SJSA1 (cell line): ENCODE data around the gene EPHB1. TPM values are rescaled to one million over a fixed set of nuclear protein-coding genes. Genes with fewer than 3 reads are reported as not detected.

ENCODE experiments used
- DNase-seq, 2 experiments: peaks; one replicate each; pipeline ENCODE4 v3.0.0-alpha.2; 2015 to 2020; ENCODE audit warnings: low spot score in 2 of 2, low read depth in 1 of 2
- H3K27ac ChIP-seq: fragments of 250-450 bp; sonication (Bioruptor Pico); 2 replicates; pipeline ENCODE4 v1.5.1; 2020; ENCODE audit warnings: mild to moderate bottlenecking, moderate library complexity
- H3K27me3 ChIP-seq: fragments of 250-450 bp; sonication (Bioruptor Pico); replicated peaks from 2 replicates; pipeline ENCODE4 v1.5.1; 2020; ENCODE audit warnings: mild to moderate bottlenecking, moderate library complexity
- H3K36me3 ChIP-seq: fragments of 250-450 bp; sonication (Bioruptor Pico); 2 replicates; pipeline ENCODE4 v1.5.1; 2020; ENCODE audit warnings: mild to moderate bottlenecking
- H3K4me1 ChIP-seq: fragments of 250-450 bp; sonication (Bioruptor Pico); replicated peaks from 2 replicates; pipeline ENCODE4 v1.6.1; 2021; ENCODE audit warnings: mild to moderate bottlenecking
- H3K4me3 ChIP-seq: fragments of 250-450 bp; sonication (Bioruptor Pico); 2 replicates; pipeline ENCODE4 v1.5.1; 2020; ENCODE audit warnings: mild to moderate bottlenecking
- H3K9me3 ChIP-seq: fragments of 250-450 bp; sonication (Bioruptor Pico); replicated peaks from 2 replicates; pipeline ENCODE4 v1.5.1; 2020; ENCODE audit warnings: mild to moderate bottlenecking
- total RNA-seq: library from RNA; depleted of rRNA; stranded (reverse); fragments of >200 nt; shearing (Covaris generic); gene quantifications from 2 replicates; pipeline ENCODE4 v1.2.3, GENCODE V29; 2014

Gene EPHB1
- total RNA-seq, 1 experiment from 2014 or later: not detected

DNA sequence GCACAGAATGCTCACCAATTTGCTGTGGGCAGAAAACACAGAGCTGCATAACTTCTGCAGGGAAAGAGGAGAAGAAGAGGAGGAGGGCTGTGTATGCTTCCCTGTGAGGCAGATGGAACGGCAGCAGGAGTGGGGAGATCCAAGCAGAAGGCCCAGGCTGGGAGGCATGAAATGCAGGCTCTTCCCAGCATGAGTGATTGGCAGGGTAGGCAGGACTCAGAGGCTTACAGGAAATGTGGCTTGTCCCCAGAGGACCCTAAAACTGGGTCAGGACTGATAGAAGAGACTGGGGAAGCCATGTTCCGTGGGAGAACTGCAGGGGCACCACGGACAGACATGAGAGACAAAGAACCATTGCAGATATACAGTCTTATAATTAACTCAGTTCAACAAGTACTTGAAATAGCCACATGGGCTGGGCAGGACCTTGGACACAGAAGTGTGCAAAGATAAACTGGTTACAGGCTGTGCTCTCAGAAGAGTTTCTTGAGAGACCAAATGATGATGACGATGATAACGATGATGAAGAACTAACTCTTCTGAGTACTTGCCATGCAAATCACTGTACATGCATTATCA, 286.9 kb downstream of the EPHB1 start:
- no peaks in the 10 kb centered on the region for H3K9me3 ChIP-seq
- DNase-seq: no peak

DNA sequence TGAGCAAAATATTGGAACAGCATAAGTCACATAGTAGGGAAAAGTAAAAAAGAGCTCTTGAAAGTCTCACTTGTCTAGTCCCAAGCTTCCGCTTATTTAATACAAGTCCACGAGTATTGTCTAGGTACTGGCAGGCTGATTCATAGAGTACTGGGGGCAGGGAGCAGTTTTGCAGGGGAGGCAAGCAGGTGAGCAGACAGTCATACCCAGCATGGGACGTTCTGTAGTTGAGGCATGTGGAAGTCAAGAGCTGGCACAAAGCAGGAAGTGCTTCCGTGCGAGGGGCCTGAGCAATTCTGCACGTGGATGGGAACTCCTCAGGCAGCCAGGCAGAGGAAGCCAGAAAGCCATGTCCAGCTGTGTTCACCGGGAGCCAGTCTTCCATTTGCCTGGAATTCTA, 287.6 kb downstream of the EPHB1 start:
- H3K4me1 ChIP-seq: no peaks in the 10 kb centered on the region
- no peaks in the 10 kb centered on the region for H3K27me3 ChIP-seq
- no peak overlapping the region for H3K27ac ChIP-seq
- DNase-seq: no peak
- H3K36me3 ChIP-seq: no peaks in the 10 kb centered on the region
- no peak overlapping the region for H3K4me3 ChIP-seq
- no peaks in the 10 kb centered on the region for H3K9me3 ChIP-seq

More for the DNA sequence above, 286.9 kb downstream of the EPHB1 start:
- no peaks in the 10 kb centered on the region for H3K27me3 ChIP-seq
- no peaks in the 10 kb centered on the region for H3K36me3 ChIP-seq
- no peak overlapping the region for H3K4me3 ChIP-seq
- no peaks in the 10 kb centered on the region for H3K4me1 ChIP-seq
- H3K27ac ChIP-seq: no peak overlapping the region

- H3K27me3 ChIP-seq: no peaks in the 10 kb centered on the region
- no peaks in the 10 kb centered on the region for H3K36me3 ChIP-seq
- H3K4me1 ChIP-seq: no peaks in the 10 kb centered on the region
- no peak for DNase-seq
- no peak overlapping the region for H3K27ac ChIP-seq
- no peak overlapping the region for H3K4me3 ChIP-seq
- H3K9me3 ChIP-seq: no peaks in the 10 kb centered on the region
Measured at GRCh38 chr3:135083179-135083578, 288.1 kb downstream of the EPHB1 start.

DNA sequence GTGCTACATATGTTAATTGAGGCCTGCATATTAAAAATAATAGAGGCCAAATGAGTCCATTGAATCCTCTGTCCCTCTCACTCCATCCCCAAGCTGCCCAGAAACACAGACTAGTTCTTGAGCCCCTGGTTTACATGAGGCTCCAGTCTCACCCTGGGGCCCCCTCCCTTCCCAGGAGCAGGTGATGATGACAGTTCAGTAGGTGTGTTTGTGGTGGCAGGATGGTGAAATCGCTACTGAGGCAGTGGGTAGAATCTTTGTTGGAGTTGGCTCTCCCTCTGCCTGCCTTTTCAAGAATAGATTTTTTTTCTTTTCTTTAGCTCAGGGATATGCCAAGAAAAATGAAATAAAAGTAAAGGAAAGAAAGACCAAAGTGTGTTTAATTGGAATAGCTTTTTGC, 288.7 kb downstream of the EPHB1 start:
- DNase-seq: no peak
- Histone ChIP-seq H3K4me3 (no peak overlapping the region), H3K9me3 (no peaks in the 10 kb centered on the region), H3K36me3 (no peaks in the 10 kb centered on the region), H3K4me1 (no peaks in the 10 kb centered on the region), H3K27ac (no peak overlapping the region), H3K27me3 (no peaks in the 10 kb centered on the region)

DNA sequence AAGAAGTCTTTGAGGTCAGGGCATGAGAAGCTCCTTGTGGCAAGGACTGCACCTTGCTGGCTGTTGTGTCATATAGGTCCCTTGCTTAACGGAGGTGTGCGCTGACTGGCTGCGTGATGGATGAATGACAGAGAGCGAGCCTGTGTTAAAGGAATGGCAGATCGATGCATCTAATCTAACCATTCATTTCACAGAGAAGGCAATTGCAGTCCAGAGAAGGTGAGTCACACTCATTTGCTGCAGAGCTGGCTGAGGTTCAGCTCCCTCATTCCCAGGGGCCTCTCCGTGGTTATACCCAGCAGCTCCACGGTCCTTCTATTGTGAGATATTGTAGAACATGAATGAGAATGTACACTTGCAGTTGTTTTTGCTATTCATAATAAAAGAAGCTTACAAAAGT, 289.3 kb downstream of the EPHB1 start:
- H3K4me1 ChIP-seq: no peaks in the 10 kb centered on the region

GRCh38 chr3:135084976-135085375, 289.9 kb downstream of the EPHB1 start:
- Histone ChIP-seq H3K27ac (no peak overlapping the region), H3K4me3 (no peak overlapping the region), H3K36me3 (no peaks in the 10 kb centered on the region), H3K9me3 (no peaks in the 10 kb centered on the region), H3K27me3 (no peaks in the 10 kb centered on the region), H3K4me1 (no peaks in the 10 kb centered on the region)
- DNase-seq: no peak

More for the DNA sequence above, 289.3 kb downstream of the EPHB1 start:
- no peaks in the 10 kb centered on the region for H3K27me3 ChIP-seq
- DNase-seq: no peak
- H3K4me3 ChIP-seq: no peak overlapping the region
- H3K9me3 ChIP-seq: no peaks in the 10 kb centered on the region
- H3K27ac ChIP-seq: no peak overlapping the region
- no peaks in the 10 kb centered on the region for H3K36me3 ChIP-seq

- Histone ChIP-seq H3K36me3 (no peaks in the 10 kb centered on the region), H3K27ac (no peak overlapping the region), H3K9me3 (no peaks in the 10 kb centered on the region), H3K27me3 (no peaks in the 10 kb centered on the region), H3K4me3 (no peak overlapping the region), H3K4me1 (no peaks in the 10 kb centered on the region)
- DNase-seq: no peak
Measured at GRCh38 chr3:135085652-135086436, 290.8 kb downstream of the EPHB1 start.

- Histone ChIP-seq H3K27ac (no peak overlapping the region), H3K4me3 (no peak overlapping the region), H3K27me3 (no peaks in the 10 kb centered on the region), H3K36me3 (no peaks in the 10 kb centered on the region), H3K4me1 (no peaks in the 10 kb centered on the region), H3K9me3 (no peaks in the 10 kb centered on the region)
- DNase-seq: no peak
Measured at GRCh38 chr3:135087782-135088181, 292.7 kb downstream of the EPHB1 start.

- no peak for DNase-seq
- Histone ChIP-seq H3K4me3 (no peak overlapping the region), H3K36me3 (no peaks in the 10 kb centered on the region), H3K27me3 (no peaks in the 10 kb centered on the region), H3K27ac (no peak overlapping the region), H3K9me3 (no peaks in the 10 kb centered on the region), H3K4me1 (no peaks in the 10 kb centered on the region)
Measured at GRCh38 chr3:135089451-135089850, 294.4 kb downstream of the EPHB1 start.

- Histone ChIP-seq H3K9me3 (no peaks in the 10 kb centered on the region), H3K36me3 (no peaks in the 10 kb centered on the region), H3K27ac (no peak overlapping the region), H3K4me3 (no peak overlapping the region), H3K27me3 (no peaks in the 10 kb centered on the region), H3K4me1 (no peaks in the 10 kb centered on the region)
- DNase-seq: no peak
Measured at GRCh38 chr3:135090020-135090717, 295.1 kb downstream of the EPHB1 start.

DNA sequence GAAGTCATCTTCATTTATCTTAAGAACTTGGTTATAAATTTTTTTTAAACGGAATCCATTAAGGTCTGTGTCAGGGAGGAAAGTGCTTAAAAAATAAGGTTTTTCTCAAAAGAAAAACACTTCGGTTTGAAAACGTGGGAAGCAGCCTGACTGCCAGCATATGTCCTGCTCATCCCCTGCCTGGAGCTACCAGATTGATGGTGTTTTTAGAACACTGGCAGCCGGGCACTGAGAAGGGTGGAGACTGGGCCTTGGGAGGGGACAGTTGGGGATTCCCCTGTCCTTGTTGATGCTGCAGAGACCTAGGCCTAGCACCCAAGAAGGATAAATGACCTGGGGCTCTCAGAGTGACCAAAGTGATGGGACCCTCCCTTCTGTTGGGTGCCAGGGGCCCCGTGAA, 296.9 kb downstream of the EPHB1 start:
- Histone ChIP-seq H3K9me3 (no peaks in the 10 kb centered on the region), H3K27ac (no peak overlapping the region), H3K4me3 (no peak overlapping the region), H3K4me1 (no peaks in the 10 kb centered on the region), H3K36me3 (no peaks in the 10 kb centered on the region), H3K27me3 (no peaks in the 10 kb centered on the region)
- DNase-seq: no peak

GRCh38 chr3:135093121-135093520, 298.1 kb downstream of the EPHB1 start:
- Histone ChIP-seq H3K27me3 (no peaks in the 10 kb centered on the region), H3K4me1 (no peaks in the 10 kb centered on the region), H3K36me3 (no peaks in the 10 kb centered on the region), H3K27ac (no peak overlapping the region), H3K4me3 (no peak overlapping the region), H3K9me3 (no peaks in the 10 kb centered on the region)
- no peak for DNase-seq

DNA sequence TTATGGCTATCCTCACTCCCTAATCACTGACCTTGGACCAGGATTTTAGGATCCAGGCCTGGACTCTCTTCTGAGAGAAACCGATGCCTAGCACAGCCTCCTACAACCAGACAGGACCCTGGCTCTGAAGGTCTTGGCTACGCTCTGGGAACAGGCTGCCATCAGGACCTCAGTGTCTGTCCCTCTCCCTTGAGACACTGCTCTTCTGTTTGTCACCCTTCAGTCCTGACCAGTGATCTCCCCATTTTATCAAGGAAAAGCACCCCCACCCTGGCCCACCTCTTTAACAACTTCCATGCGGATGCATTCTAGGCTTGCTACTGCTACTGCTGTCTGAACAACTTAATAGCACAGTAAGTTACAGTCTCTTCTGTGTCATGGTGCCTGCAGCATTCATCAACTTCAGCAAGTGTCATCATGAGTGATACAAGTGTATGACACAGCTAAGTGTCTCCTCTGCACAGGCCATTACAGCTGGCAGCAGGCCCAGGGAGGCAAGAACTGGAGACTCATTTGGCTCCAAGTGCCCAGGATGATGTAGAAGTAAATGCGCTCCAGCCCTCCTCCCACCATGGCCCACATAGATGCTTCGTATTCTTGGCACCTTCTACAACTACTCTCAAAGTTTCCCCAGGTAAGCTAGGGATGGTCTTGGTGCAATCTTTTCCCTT, 302.4 kb downstream of the EPHB1 start:
- no peak overlapping the region for H3K4me3 ChIP-seq
- H3K27ac ChIP-seq: no peak overlapping the region
- DNase-seq: no peak
- no peaks in the 10 kb centered on the region for H3K36me3 ChIP-seq
- H3K9me3 ChIP-seq: no peaks in the 10 kb centered on the region
- H3K4me1 ChIP-seq: no peaks in the 10 kb centered on the region
- H3K27me3 ChIP-seq: no peaks in the 10 kb centered on the region
